Spinal cord (tissue), 10 donors: Measurements from ENCODE around the gene F7. TPM values are rescaled to one million over a fixed set of nuclear protein-coding genes. Genes with fewer than 3 reads are reported as not detected.
A peak's percentile ranks its signal among the peaks of the same experiment; 100 is the strongest.

Experiments
- DNase-seq, 6 donors: peaks; one replicate each; pipeline versions ENCODE4 v3.0.0 to v3.0.0-alpha.2; 2013 to 2015; ENCODE audit warnings: low spot score in 6 of 6, low read depth in 4 of 6
- H3K27ac ChIP-seq: one replicate; pipeline ENCODE4 v1.5.1; 2013; ENCODE audit warnings: low read depth, low read length, control low read depth
- H3K27me3 ChIP-seq: one replicate; pipeline ENCODE4 v1.6.1; 2013; ENCODE audit warnings: low read length; ENCODE audit not compliant: control insufficient read depth, insufficient read depth
- H3K36me3 ChIP-seq: one replicate; pipeline ENCODE4 v1.6.1; 2013; ENCODE audit warnings: low read length; ENCODE audit not compliant: control insufficient read depth, insufficient read depth
- H3K4me1 ChIP-seq: one replicate; pipeline ENCODE4 v1.6.1; 2013; ENCODE audit warnings: low read length; ENCODE audit not compliant: control insufficient read depth, insufficient read depth
- H3K4me3 ChIP-seq: one replicate; pipeline ENCODE4 v1.5.1; 2013; ENCODE audit warnings: low read depth, low read length, control low read depth
- H3K9me3 ChIP-seq: one replicate; pipeline ENCODE4 v1.6.1; 2013; ENCODE audit warnings: low read length; ENCODE audit not compliant: control insufficient read depth, insufficient read depth
- WGBS: methylation state at CpG from one replicate; pipeline ENCODE4 v1.1.5; 2013; ENCODE audit warnings: missing lambda C conversion rate; ENCODE audit not compliant: insufficient coverage; 5-methylcytosine and 5-hydroxymethylcytosine counted together
- polyA plus RNA-seq, 2 donors: library from polyadenylated mRNA; unstranded; fragments of 120-200 nt; gene quantifications; one replicate each; pipeline ENCODE4 v1.2.1, GENCODE V29; 2013; ENCODE audit not compliant: insufficient read length in 2 of 2
- total RNA-seq, 2 donors: library from RNA; depleted of rRNA in 1 of 2; stranded (reverse); fragments of 120-200 nt in 1 of 2; fragments of >200 nt in 1 of 2; gene quantifications; one replicate each; pipeline versions ENCODE4 v1.2.3 to v1.2.4, GENCODE V29; 2013 to 2014
- donor health status: healthy.

The F7 gene
- total and polyA plus RNA-seq, 4 donors, result 0.40 to 3.3 (median 2.4) TPM

DNA sequence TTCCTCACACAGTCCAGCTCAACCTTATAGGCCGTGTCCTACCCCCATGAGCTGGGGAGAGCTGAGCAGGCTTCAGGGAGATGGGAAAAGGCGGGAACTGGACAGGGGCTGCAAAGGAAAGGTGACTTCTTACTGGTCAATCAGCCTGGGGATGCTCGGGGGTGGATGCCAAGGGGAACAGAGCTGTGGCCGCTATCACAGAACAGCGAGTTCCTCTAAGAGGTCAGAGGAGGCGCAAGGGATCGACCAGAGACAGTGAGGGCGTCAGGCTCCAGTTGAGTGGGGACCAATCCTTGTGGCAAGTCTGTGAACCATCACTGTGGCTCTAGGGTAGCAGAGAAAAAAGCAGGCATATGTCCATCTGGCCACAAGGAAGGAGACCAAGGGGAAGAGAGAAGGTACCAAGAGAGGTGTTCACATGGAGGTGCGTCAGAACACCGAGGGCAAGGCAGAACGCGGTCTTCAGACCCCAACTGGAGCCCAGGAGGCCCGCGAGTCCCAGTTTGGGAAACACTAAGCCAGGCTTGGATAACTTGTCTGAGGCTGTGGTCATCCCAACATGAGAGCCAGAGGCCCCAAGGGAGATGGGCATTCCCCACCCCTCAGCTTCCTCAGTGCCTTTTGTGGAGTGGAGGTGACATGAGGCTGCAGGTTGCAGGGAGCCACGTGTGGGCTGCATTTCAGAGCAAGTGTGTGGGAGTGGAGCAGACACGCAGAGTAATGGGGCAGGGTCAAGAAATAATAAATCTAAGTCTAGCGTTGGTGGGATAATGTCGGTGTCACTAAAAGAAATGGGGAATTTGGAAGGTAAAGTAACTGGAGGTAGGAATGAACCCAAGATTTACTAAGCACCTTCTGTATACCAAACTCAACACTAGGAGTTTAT, 20.9 kb downstream of the F7 start:
- no peak overlapping the region for H3K27ac ChIP-seq
- H3K36me3 ChIP-seq, result no peaks in the 10 kb centered on the region
- peaks cover 22% of the 10 kb centered on the region for H3K4me1 ChIP-seq
- no peak overlapping the region for H3K4me3 ChIP-seq
- peaks cover 6% of the 10 kb centered on the region for H3K27me3 ChIP-seq
- H3K9me3 ChIP-seq, result no peaks in the 10 kb centered on the region
- DNase-seq, result no peak
- 95% methylated on average over 13 of the region's 18 CpGs for WGBS

DNA sequence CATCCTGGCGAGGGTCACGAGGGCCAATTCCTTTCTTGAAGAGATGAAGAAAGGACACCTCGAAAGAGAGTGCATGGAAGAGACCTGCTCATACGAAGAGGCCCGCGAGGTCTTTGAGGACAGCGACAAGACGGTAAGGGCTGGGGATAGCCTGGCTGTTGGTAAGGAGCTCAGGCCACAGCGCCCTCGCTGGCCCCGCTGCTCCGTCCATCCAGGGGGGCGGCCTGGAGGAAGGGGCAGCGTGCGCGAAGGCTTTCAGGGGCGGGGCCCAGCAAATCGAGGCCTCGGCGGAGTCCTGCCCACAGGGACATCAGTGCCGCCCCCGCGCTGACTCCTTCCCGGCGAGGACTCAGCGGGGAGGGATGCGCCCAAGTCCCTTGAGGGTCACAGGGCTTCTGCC, 23.9 kb downstream of the F7 start:
- DNase-seq, result no peak
- no peak overlapping the region for H3K27ac ChIP-seq
- peaks cover 6% of the 10 kb centered on the region for H3K27me3 ChIP-seq
- H3K36me3 ChIP-seq, result no peaks in the 10 kb centered on the region
- no peaks in the 10 kb centered on the region for H3K9me3 ChIP-seq
- H3K4me1 ChIP-seq, result peaks cover 12% of the 10 kb centered on the region
- WGBS, result 67% methylated on average over 24 of the region's 27 CpGs
- H3K4me3 ChIP-seq, result peak overlapping the region; percentile 21

DNA sequence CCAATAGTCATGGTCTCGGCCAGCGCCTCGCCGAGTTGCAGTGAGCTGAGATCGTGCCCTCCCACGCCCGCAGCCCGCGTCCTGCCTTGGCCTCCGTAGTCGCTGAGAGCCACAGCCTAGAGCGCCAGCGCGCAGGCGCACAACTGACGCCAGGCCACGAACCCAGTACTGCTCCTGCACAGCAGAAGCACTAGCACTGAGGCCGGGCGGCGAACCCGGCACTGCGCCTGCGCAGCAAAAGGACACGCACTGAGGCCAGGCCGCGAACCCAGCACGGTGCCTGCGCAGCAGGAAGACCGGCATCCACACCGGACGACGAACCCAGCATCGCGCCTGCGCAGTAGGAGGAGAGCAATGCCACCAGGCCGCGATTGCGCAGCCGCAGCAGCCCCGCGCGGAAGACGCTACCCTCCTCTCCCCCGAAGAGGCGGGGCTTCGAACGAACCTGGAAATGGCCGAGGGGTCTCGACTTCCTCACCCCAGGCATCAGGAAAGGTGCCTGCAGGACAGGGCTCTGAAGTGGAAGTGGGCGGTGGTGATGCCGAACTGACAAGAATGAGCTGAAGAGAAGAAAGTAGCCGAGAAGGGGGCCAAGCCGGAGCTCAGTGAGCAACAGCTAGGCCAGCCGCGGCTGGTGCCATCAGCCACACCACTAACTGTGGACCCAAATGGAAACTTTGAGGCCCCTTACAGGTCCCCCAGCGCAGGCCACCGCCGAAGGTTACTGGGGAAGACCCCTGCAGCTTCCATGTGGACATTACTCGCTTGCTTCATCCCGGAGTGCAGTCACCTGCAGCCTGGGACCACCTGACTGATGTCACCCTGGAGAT, 24.5 kb downstream of the F7 start:
- H3K9me3 ChIP-seq, result no peaks in the 10 kb centered on the region
- H3K4me3 ChIP-seq, result peak overlapping the region; percentile 21
- H3K27me3 ChIP-seq, result peaks cover 6% of the 10 kb centered on the region
- WGBS, result 30% methylated on average over 54 of the region's 60 CpGs
- peaks cover 12% of the 10 kb centered on the region for H3K4me1 ChIP-seq
- peak in 2 of 6 donors; percentile 49 to 75 for DNase-seq
- H3K27ac ChIP-seq, result no peak overlapping the region
- H3K36me3 ChIP-seq, result no peaks in the 10 kb centered on the region

DNA sequence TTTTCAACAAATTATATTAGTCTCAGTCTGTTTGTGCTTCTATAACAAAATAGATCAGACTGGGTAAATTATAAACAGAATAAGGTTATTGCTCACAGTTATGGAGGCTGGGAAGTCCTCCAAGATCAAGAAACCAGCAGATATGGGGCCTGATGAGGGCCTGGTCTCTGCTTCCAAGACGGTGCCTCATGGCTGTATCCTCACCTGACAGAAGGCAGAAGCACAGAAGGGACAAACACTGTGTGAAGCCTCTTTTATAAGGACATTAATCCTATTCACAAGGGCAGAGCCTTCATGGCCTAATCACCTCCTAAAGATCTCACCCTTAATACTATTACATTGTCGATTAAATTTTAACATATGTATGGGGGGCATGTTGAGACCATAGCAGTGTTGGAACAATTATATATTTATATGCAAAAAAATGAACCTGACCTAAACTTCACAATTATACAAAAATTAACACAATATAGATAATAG, 29.7 kb downstream of the F7 start:
- no peaks in the 10 kb centered on the region for H3K36me3 ChIP-seq
- H3K4me3 ChIP-seq, result no peak overlapping the region
- WGBS, result 60% methylated on average over 1 of the region's 2 CpGs
- no peaks in the 10 kb centered on the region for H3K27me3 ChIP-seq
- peaks cover under 1% of the 10 kb centered on the region for H3K4me1 ChIP-seq
- no peak for DNase-seq
- no peak overlapping the region for H3K27ac ChIP-seq
- H3K9me3 ChIP-seq, result no peaks in the 10 kb centered on the region

DNA sequence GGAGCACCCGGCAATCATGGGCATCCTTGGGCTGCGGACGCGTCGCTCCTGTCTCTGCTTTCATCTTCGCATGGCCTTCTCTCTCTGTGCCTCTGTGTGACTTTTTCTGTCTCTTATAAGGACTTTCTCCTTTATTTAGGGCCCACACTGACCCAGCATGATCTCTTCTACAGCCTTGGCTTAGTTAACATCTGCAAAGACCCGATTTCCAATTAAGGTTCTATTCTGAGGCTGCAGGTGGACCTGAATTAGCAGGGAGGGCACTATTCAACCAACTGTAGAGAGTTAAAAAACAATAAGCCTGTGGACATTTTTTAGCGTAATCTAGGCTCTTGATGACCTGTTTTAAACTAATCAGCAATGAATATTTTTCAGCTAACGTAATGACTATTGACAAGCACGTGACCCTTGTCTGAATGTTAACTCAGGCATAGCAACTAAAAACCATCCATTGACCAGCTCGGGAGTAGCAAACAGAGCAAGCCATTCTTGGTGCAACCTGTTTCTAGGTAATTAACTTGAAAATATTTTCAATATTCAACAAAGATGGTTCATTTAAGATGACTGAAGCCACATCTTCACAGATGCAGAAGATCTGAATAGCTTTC, 32.2 kb downstream of the F7 start:
- no peaks in the 10 kb centered on the region for H3K4me1 ChIP-seq
- H3K9me3 ChIP-seq, result no peaks in the 10 kb centered on the region
- 83% methylated on average over 9 of the region's 11 CpGs for WGBS
- DNase-seq, result no peak
- H3K36me3 ChIP-seq, result peaks cover 7% of the 10 kb centered on the region
- no peaks in the 10 kb centered on the region for H3K27me3 ChIP-seq
- H3K4me3 ChIP-seq, result no peak overlapping the region
- no peak overlapping the region for H3K27ac ChIP-seq

DNA sequence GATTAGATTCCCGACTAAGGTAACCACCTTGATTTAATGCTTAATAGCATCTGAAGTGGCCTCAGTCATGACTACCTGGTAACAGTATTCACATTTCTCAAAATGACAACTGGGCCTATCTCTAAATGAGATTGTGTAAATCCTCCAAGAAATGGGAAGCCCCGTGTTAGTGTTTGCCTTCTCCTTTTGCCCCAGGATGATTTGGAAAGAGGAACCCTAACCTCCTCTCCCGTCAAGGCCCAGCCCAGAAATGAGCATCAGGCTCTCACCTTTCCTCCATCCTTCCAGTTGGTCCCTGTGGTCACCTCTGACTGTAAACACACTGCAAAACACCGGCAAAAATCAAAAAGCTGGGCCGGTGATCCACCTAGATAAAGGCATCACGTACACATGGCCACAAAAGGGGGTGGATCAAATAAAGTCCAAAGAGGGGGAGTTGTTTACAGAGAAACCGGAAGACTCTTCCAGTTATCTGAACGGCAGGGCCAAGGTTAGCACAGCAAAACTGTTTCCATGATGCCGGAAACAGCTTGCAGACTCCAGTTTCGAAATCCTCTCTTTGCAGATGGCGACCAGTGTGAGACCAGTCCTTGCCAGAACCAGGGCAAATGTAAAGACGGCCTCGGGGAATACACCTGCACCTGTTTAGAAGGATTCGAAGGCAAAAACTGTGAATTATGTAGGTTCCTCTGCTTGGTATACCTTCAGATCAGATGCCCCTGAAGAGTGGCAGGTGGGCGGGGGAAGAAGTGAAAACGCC, 33.4 kb downstream of the F7 start:
- Histone ChIP-seq H3K9me3 (no peaks in the 10 kb centered on the region), H3K36me3 (peaks cover 7% of the 10 kb centered on the region), H3K27ac (no peak overlapping the region), H3K4me3 (no peak overlapping the region), H3K4me1 (no peaks in the 10 kb centered on the region), H3K27me3 (no peaks in the 10 kb centered on the region)
- no peak for DNase-seq
- 86% methylated on average over 12 of the region's 16 CpGs for WGBS

DNA sequence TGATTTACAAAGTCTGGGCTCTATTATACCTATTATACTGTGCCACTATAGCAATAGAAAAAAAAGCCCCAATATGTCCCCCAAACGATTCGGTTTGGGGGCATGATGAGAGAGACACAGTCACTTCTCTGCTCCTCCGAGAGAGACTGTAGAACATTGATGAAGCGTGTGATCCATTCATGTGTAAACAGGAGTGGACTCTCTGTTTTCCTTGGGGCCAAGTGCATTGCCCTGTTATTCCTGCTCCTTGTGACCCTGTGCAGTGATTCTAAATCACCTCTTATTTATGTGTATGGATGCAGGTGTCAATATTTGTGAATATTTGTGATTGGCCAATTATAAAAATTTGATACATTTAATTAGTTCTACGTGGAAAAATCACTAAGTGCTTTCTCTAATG, 34.0 kb downstream of the F7 start:
- no peaks in the 10 kb centered on the region for H3K9me3 ChIP-seq
- no peak overlapping the region for H3K27ac ChIP-seq
- no CpG with 5 or more reads among the region's 5 CpGs for WGBS
- no peak for DNase-seq
- no peaks in the 10 kb centered on the region for H3K27me3 ChIP-seq
- H3K36me3 ChIP-seq, result peaks cover 7% of the 10 kb centered on the region
- H3K4me1 ChIP-seq, result no peaks in the 10 kb centered on the region
- H3K4me3 ChIP-seq, result no peak overlapping the region

DNA sequence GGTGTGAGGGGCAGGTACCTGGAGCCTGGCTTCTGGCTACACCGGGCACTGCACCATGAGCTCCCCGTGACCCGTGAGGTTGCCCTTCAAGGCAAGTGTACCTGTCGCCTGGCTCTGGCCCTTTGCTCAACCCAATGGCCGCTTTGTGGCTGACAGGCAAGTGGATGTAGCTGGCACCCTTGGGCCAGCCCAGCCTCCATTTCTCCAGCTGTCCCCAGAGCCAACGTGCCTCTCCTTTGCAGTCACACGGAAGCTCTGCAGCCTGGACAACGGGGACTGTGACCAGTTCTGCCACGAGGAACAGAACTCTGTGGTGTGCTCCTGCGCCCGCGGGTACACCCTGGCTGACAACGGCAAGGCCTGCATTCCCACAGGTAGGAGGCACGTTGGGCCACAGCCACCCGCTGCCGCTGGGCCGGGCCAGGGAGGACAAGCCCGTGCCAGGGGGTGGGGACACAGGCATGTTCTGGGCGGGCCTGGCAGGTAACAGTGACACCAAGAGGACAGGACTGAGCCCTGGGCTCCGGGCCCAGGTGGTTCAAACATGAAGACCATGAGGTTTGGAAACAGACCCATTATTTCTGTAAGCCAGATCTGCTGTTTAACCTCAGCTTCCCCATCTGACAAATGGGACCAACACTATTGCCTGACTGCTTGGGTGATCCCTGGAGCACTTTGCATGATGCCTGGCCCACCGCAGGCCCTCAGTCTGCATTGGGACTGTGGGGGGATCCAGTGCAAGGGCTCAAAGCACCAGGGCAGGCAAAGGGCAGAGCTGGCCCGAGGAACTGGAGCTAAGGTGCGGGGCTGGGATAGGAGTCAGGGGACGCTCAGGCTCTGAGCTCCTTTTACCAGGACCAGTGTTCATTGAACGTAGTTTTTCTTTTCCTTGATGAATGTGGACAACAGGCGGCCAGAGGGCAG, 35.3 kb downstream of the F7 start:
- WGBS, result 90% methylated on average over 26 of the region's 26 CpGs

More for the DNA sequence above, 35.3 kb downstream of the F7 start:
- Histone ChIP-seq H3K4me3 (no peak overlapping the region), H3K27ac (no peak overlapping the region), H3K9me3 (no peaks in the 10 kb centered on the region), H3K36me3 (peaks cover 7% of the 10 kb centered on the region), H3K27me3 (no peaks in the 10 kb centered on the region), H3K4me1 (no peaks in the 10 kb centered on the region)
- no peak for DNase-seq
